Sigmoid colon (tissue), 3 donors: ENCODE data around the gene SCART1.

Experiments used
- POLR2A ChIP-seq, 2 donors: fragments of 450-650 bp; IDR thresholded peaks; one replicate each; pipeline ENCODE4 v1.6.1; 2016; ENCODE audit warnings: antibody characterized with exemption in 2 of 2, mild to moderate bottlenecking in 2 of 2, moderate library complexity in 2 of 2
- TF ChIP-seq, protein P1 (sequence below), 4 experiments: fragments of 450-650 bp in 3 of 4; fragments of 200-600 bp in 1 of 4; IDR thresholded peaks; one replicate each; pipeline ENCODE4 v1.5.1; 2016 to 2019; ENCODE audit warnings: antibody characterized with exemption in 4 of 4, mild to moderate bottlenecking in 3 of 4, moderate library complexity in 2 of 4

DNA sequence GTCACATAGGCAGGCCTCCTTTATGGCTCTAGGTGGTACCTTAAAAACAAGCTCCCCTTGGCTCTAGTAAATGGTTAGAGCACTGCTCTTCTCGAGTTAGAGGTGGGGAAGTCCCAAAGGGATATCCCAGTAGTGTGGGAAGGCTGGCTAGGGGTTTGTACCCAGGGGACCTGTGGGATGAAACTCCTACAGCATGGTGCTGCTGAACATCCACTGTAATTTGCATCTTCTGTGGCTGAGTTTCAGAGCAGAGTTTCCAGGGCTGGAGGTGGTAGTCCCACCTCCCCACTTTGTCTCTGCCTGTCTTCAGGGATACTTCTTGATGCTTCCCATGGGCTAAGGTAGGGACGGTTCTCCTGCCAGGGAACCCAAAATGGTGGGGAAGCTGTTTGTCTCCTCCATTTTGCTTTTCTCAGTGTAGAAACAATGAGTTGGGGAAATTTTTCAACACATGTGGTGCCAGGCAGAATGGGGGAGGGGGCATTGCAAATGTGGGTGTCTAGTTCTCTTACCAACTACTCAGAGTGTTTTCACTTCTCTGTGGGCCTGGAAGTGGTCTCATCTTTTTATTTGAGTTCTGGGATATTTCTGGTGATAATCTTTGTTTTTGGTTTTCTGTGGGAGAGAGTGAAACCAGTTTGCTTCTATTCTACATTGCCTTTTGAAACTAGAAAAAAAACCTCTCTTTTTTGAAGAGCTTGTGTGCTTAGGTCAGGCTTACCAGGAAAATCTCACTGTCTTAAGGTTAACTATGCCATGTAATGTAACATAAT is 36.3 kb downstream of the SCART1 start:
- TF ChIP-seq POLR2A (IDR thresholded peaks at IDR 0.05), result no peak
- TF ChIP-seq, protein P1, sequence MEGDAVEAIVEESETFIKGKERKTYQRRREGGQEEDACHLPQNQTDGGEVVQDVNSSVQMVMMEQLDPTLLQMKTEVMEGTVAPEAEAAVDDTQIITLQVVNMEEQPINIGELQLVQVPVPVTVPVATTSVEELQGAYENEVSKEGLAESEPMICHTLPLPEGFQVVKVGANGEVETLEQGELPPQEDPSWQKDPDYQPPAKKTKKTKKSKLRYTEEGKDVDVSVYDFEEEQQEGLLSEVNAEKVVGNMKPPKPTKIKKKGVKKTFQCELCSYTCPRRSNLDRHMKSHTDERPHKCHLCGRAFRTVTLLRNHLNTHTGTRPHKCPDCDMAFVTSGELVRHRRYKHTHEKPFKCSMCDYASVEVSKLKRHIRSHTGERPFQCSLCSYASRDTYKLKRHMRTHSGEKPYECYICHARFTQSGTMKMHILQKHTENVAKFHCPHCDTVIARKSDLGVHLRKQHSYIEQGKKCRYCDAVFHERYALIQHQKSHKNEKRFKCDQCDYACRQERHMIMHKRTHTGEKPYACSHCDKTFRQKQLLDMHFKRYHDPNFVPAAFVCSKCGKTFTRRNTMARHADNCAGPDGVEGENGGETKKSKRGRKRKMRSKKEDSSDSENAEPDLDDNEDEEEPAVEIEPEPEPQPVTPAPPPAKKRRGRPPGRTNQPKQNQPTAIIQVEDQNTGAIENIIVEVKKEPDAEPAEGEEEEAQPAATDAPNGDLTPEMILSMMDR (IDR thresholded peaks at IDR 0.05), result no peak
